ENCODE measurements around the gene SCAPER. TPM values are rescaled to one million over a fixed set of nuclear protein-coding genes. Genes with fewer than 3 reads are reported as not detected.

SCAPER gene
- total and polyA plus RNA-seq, 2 of the 4 experiments (the other 2 are of a cell fraction), result 2.9 to 9.7 TPM

- Histone ChIP-seq H4K20me1 (ENCODE audit: insufficient read depth, low read length) (no peaks in the 10 kb centered on the region), H3K36me3 (ENCODE audit: control insufficient read depth, insufficient read depth, low read length) (no peaks in the 10 kb centered on the region), H3K27ac (ENCODE audit: insufficient read depth, low read length) (no peak overlapping the region), H4K5ac (ENCODE audit: low read depth, low read length) (no peak overlapping the region), H2BK120ac (ENCODE audit: low read depth, low read length) (no peak overlapping the region), H3K9me1 (ENCODE audit: insufficient read depth, low read length) (0 out of 2 replicates have a peak, but pooled peaks cover 2% of the 10 kb centered on the region), H3K4ac (ENCODE audit: low read depth, low read length) (no peak overlapping the region), H2BK5ac (ENCODE audit: low read depth, low read length, poor library complexity, severe bottlenecking) (no peak overlapping the region), H3K9me3 (ENCODE audit: control insufficient read depth, insufficient read depth, low read length) (no peaks in the 10 kb centered on the region), H4K8ac (ENCODE audit: low read depth in 2 of 2, low read length in 2 of 2) (no peak overlapping the region), H2AFZ (replicated peaks; ENCODE audit: low read length, poor library complexity) (no peak overlapping the region), H2AK9ac (replicated peaks; ENCODE audit: low read depth, low read length, poor library complexity) (no peak overlapping the region), H4K91ac (ENCODE audit: insufficient read depth, low read depth, low read length) (no peak overlapping the region), H3K4me2 (ENCODE audit: low read depth, low read length) (no peak overlapping the region), H3K79me1 (ENCODE audit: low read depth in 1 of 2, low read length in 2 of 2) (no peaks in the 10 kb centered on the region), H3K27me3 (ENCODE audit: control insufficient read depth, insufficient read depth, low read length) (no peaks in the 10 kb centered on the region), H2BK20ac (ENCODE audit: low read depth, low read length) (no peak overlapping the region), H3K18ac (ENCODE audit: low read depth, low read length) (no peak overlapping the region), H2AK5ac (ENCODE audit: low read depth, low read length) (no peak overlapping the region), H3K14ac (replicated peaks; ENCODE audit: low read depth, low read length) (no peak overlapping the region), H3K23ac (ENCODE audit: low read depth, low read length) (no peak overlapping the region), H3K56ac (ENCODE audit: extremely low read depth, insufficient read depth, low read length) (no peak overlapping the region), H2BK15ac (ENCODE audit: low read depth, low read length) (no peak overlapping the region), H3K4me1 (ENCODE audit: control insufficient read depth, insufficient read depth, low read length) (no peaks in the 10 kb centered on the region), H3K9ac (ENCODE audit: low read depth, low read length) (no peak overlapping the region), H3K4me3 (ENCODE audit: insufficient read depth, low read depth, low read length) (no peak overlapping the region)
- dilution Hi-C loops (cut with HindIII; ENCODE audit: low sequenced_read_pairs, unreplicated experiment), result no loop called here
- BruUV-seq (replicated peaks), result no TSS peak
- intact Hi-C loops (cut with micrococcal nuclease), result no loop called here
- in situ Hi-C loops (cut with MboI; ENCODE audit: low sequenced_read_pairs), result no loop called here
- no peak for ATAC-seq (ENCODE audit: low read depth)
- no CpG with 5 or more reads among the region's 3 CpGs for WGBS, 2 experiments (ENCODE audit: extremely low coverage in 2 of 2, insufficient read length in 1 of 2)
- TF ChIP-seq FOS (IDR thresholded peaks at IDR 0.05; ENCODE audit: low read depth, low read length), result no peak
- TF ChIP-seq MAZ (IDR thresholded peaks at IDR 0.05; ENCODE audit: borderline replicate concordance, low read depth, low read length), result no peak
- TF ChIP-seq POLR2A (IDR thresholded peaks at IDR 0.05; ENCODE audit: low read depth, low read length), result no peak
- no peak for TF ChIP-seq BHLHE40 (IDR thresholded peaks at IDR 0.05; ENCODE audit: low read depth, low read length)
- DNase-seq, result no peak
- ChIA-PET CTCF (no interaction called here), POLR2A (ENCODE audit: unreplicated experiment) (no interaction called here)
These were observed 464.7 kb downstream of the SCAPER start for GRCh38 chr15:76440441-76440840.
